H9 (cell line): ENCODE measurements around the gene NRXN3. TPM values are rescaled to one million over a fixed set of nuclear protein-coding genes. Genes with fewer than 3 reads are reported as not detected.

ENCODE experiments used
- DNase-seq: peaks from one replicate; pipeline ENCODE4 v3.0.0-alpha.2; 2017
- H2AFZ ChIP-seq: one replicate; pipeline ENCODE4 v1.6.1; 2013; ENCODE audit warnings: mild to moderate bottlenecking, low read length, control low read depth, moderate library complexity
- H2AK5ac ChIP-seq: 2 replicates; pipeline ENCODE4 v1.6.1; 2013; ENCODE audit warnings: low read length, control low read depth, mixed read lengths; ENCODE audit not compliant: insufficient read length
- H2BK120ac ChIP-seq: one replicate; pipeline ENCODE4 v1.6.1; 2013; ENCODE audit warnings: low read depth, mild to moderate bottlenecking, low read length, control low read depth, inconsistent platforms; ENCODE audit not compliant: poor library complexity, severe bottlenecking
- H2BK12ac ChIP-seq: 2 replicates; pipeline ENCODE4 v1.6.1; 2013; ENCODE audit warnings: low read length, control low read depth, mixed read lengths, low read depth; ENCODE audit not compliant: insufficient read length
- H2BK15ac ChIP-seq: 2 replicates; pipeline ENCODE4 v1.6.1; 2013; ENCODE audit warnings: low read depth, low read length, control low read depth
- H2BK20ac ChIP-seq: one replicate; pipeline ENCODE4 v1.6.1; 2013; ENCODE audit warnings: low read depth, mild to moderate bottlenecking, low read length, control low read depth, inconsistent platforms; ENCODE audit not compliant: poor library complexity, severe bottlenecking
- H2BK5ac ChIP-seq: 2 replicates; pipeline ENCODE4 v1.6.1; 2013; ENCODE audit warnings: low read length, control low read depth, mixed read lengths; ENCODE audit not compliant: insufficient read length
- H3K14ac ChIP-seq: 2 replicates; pipeline ENCODE4 v1.6.1; 2013; ENCODE audit warnings: low read length, control low read depth; ENCODE audit not compliant: insufficient read depth
- H3K18ac ChIP-seq: 2 replicates; pipeline ENCODE4 v1.6.1; 2013; ENCODE audit warnings: low read depth, mild to moderate bottlenecking, mixed read lengths, low read length, control low read depth; ENCODE audit not compliant: insufficient read length
- H3K23ac ChIP-seq: 2 replicates; pipeline ENCODE4 v1.6.1; 2013; ENCODE audit warnings: low read length, control low read depth, mixed read lengths, low read depth; ENCODE audit not compliant: insufficient read length
- H3K23me2 ChIP-seq: 2 replicates; pipeline ENCODE4 v1.6.1; 2013; ENCODE audit warnings: low read depth, mild to moderate bottlenecking, mixed read lengths, low read length, control low read depth; ENCODE audit not compliant: insufficient read length, poor library complexity, severe bottlenecking
- H3K27ac ChIP-seq: 2 replicates; pipeline ENCODE4 v1.5.1; 2013; ENCODE audit warnings: low read length, control low read depth, mixed read lengths, low read depth; ENCODE audit not compliant: insufficient read length
- H3K27me3 ChIP-seq: 2 replicates; pipeline ENCODE4 v1.6.1; 2013; ENCODE audit warnings: low read length, control low read depth, inconsistent platforms; ENCODE audit not compliant: insufficient read depth
- H3K4ac ChIP-seq: 2 replicates; pipeline ENCODE4 v1.6.1; 2013; ENCODE audit warnings: low read depth, mild to moderate bottlenecking, control low read depth, inconsistent platforms, low read length, moderate library complexity
- H3K4me1 ChIP-seq: 2 replicates; pipeline ENCODE4 v1.6.1; 2013; ENCODE audit warnings: low read length, control low read depth, inconsistent platforms; ENCODE audit not compliant: insufficient read depth
- H3K4me2 ChIP-seq: 2 replicates; pipeline ENCODE4 v1.6.1; 2013; ENCODE audit warnings: low read length, control low read depth, mixed read lengths; ENCODE audit not compliant: insufficient read length, insufficient read depth
- H3K56ac ChIP-seq: 2 replicates; pipeline ENCODE4 v1.6.1; 2013; ENCODE audit warnings: low read depth, mild to moderate bottlenecking, mixed read lengths, low read length, control low read depth; ENCODE audit not compliant: insufficient read length
- H3K79me1 ChIP-seq: 2 replicates; pipeline ENCODE4 v1.6.1; 2013; ENCODE audit warnings: low read depth, mild to moderate bottlenecking, moderate library complexity, low read length, control low read depth, inconsistent platforms; ENCODE audit not compliant: insufficient read depth, poor library complexity, severe bottlenecking
- H3K79me2 ChIP-seq: 2 replicates; pipeline ENCODE4 v1.6.1; 2013; ENCODE audit warnings: low read length, control low read depth, inconsistent platforms; ENCODE audit not compliant: insufficient read depth
- H3K9ac ChIP-seq: 2 replicates; pipeline ENCODE4 v1.6.1; 2013; ENCODE audit warnings: low read length, control low read depth, mixed read lengths; ENCODE audit not compliant: insufficient read length; ENCODE audit errors: extremely low read depth
- H3K9me3 ChIP-seq: one replicate; pipeline ENCODE4 v1.6.1; 2013; ENCODE audit warnings: low read depth, low read length, inconsistent platforms; ENCODE audit not compliant: control insufficient read depth
- H3T11ph ChIP-seq: one replicate; pipeline ENCODE4 v1.6.1; 2013; ENCODE audit warnings: mild to moderate bottlenecking, low read length, control low read depth, inconsistent platforms
- H4K20me1 ChIP-seq: one replicate; pipeline ENCODE4 v1.6.1; 2013; ENCODE audit not compliant: control insufficient read depth, insufficient read length, insufficient read depth
- H4K5ac ChIP-seq: 2 replicates; pipeline ENCODE4 v1.6.1; 2013; ENCODE audit warnings: low read depth, mild to moderate bottlenecking, mixed read lengths, low read length, control low read depth; ENCODE audit not compliant: insufficient read length
- H4K8ac ChIP-seq: replicated peaks from 2 replicates; pipeline ENCODE4 v1.6.1; 2013; ENCODE audit warnings: low read length, control low read depth, mixed read lengths, low read depth; ENCODE audit not compliant: insufficient read length
- H4K91ac ChIP-seq: 2 replicates; pipeline ENCODE4 v1.6.1; 2013; ENCODE audit warnings: low read depth, mild to moderate bottlenecking, moderate library complexity, mixed read lengths, low read length, control low read depth; ENCODE audit not compliant: insufficient read length
- H3K27ac Mint-ChIP-seq, 3 experiments: 2 replicates in 2 of 3; 3 replicates in 1 of 3; pipeline ENCODE4 v1.8.0; 2020 to 2021; ENCODE audit warnings: mixed read lengths in 3 of 3, mild to moderate bottlenecking in 1 of 3, moderate library complexity in 1 of 3
- H3K27me3 Mint-ChIP-seq: 2 replicates; pipeline ENCODE4 v1.8.0; 2021; ENCODE audit warnings: low read depth, mild to moderate bottlenecking, moderate library complexity, mixed read lengths
- H3K36me3 Mint-ChIP-seq, 3 experiments: 2 replicates in 2 of 3; 3 replicates in 1 of 3; pipeline ENCODE4 v1.8.0; 2020 to 2021; ENCODE audit warnings: low read depth in 3 of 3, mixed read lengths in 3 of 3; ENCODE audit not compliant: insufficient read depth in 1 of 3
- H3K4me1 Mint-ChIP-seq, 2 experiments: 2 replicates each; pipeline ENCODE4 v1.8.0; 2020; ENCODE audit warnings: mixed read lengths in 2 of 2
- H3K4me3 Mint-ChIP-seq, 2 experiments: 2 replicates in 1 of 2; 3 replicates in 1 of 2; pipeline ENCODE4 v1.8.0; 2020 to 2021; ENCODE audit warnings: mild to moderate bottlenecking in 2 of 2, mixed read lengths in 2 of 2, moderate library complexity in 1 of 2
- H3K9me3 Mint-ChIP-seq, 2 experiments: 2 replicates in 1 of 2; 3 replicates in 1 of 2; pipeline ENCODE4 v1.8.0; 2020; ENCODE audit warnings: mild to moderate bottlenecking in 2 of 2, mixed read lengths in 2 of 2, moderate library complexity in 1 of 2
- WGBS: extraction: QIAGEN DNeasy Blood & Tissue Kit; methylation state at CpG from one replicate; pipeline ENCODE4 v1.1.7; 2013; ENCODE audit warnings: missing lambda C conversion rate, low lambda C conversion rate, mixed read lengths; ENCODE audit not compliant: insufficient read length; ENCODE audit errors: extremely low coverage; 5-methylcytosine and 5-hydroxymethylcytosine counted together
- total RNA-seq: library from RNA; stranded (reverse); gene quantifications from 2 replicates; pipeline ENCODE4 v1.2.1, GENCODE V29; 2021
- TF ChIP-seq, protein P1 (sequence below): fragments of 200-600 bp; sonication (generic); conservative IDR thresholded peaks from 3 replicates; pipeline ENCODE4 v1.8.0; 2021; ENCODE audit warnings: antibody characterized with exemption, mild to moderate bottlenecking

NRXN3 gene
- total RNA-seq, 1 experiment from 2014 or later: 1.8 TPM

DNA sequence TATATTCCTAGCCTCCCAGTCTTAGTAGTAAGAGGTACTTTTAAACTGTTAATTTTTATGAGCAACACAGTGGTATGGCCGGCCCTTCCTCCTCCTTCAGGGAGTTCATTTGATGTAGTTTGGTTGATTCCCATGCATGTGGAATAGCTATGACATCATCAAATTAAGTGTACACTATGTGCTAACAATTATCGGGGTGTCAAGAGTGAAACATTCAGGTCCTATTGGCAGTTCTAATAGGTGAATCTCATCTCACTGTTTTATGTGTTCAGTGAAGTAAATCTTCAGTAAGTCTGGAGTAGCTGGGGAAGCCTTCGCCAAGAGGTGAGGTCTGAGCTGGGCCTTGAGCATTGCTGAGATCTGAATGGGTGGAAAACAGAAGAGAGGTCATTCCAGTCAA is 1384.6 kb downstream of the NRXN3 start:
- H3K56ac ChIP-seq: no peak overlapping the region
- H3K18ac ChIP-seq: no peak overlapping the region
- H3K4me1 ChIP-seq: peaks cover 15% of the 10 kb centered on the region; the same call in 1 of the 2 replicates
- H3K79me2 ChIP-seq: no peaks in the 10 kb centered on the region
- H3K27me3 ChIP-seq: no peaks in the 10 kb centered on the region
- H2BK5ac ChIP-seq: no peak overlapping the region
- H4K8ac ChIP-seq: no peak overlapping the region
- no peak overlapping the region for H3T11ph ChIP-seq
- H2BK12ac ChIP-seq: no peak overlapping the region
- Mint-ChIP-seq H3K36me3 (no peaks in the 10 kb centered on the region), H3K27ac (no peak overlapping the region), H3K9me3 (no peaks in the 10 kb centered on the region), H3K27me3 (no peaks in the 10 kb centered on the region), H3K4me3 (no peak overlapping the region), H3K4me1 (peaks cover 24 to 25% of the 10 kb centered on the region in 2 experiments)
- H4K5ac ChIP-seq: no peak overlapping the region
- H4K91ac ChIP-seq: no peak overlapping the region
- no peaks in the 10 kb centered on the region for H3K79me1 ChIP-seq
- H2BK15ac ChIP-seq: no peak overlapping the region
- no peak overlapping the region for H3K27ac ChIP-seq
- no peaks in the 10 kb centered on the region for H3K23me2 ChIP-seq
- no peaks in the 10 kb centered on the region for H3K9me3 ChIP-seq
- H2AK5ac ChIP-seq: no peak overlapping the region
- H2BK20ac ChIP-seq: no peak overlapping the region
- no peak overlapping the region for H3K23ac ChIP-seq
- TF ChIP-seq, protein P1, sequence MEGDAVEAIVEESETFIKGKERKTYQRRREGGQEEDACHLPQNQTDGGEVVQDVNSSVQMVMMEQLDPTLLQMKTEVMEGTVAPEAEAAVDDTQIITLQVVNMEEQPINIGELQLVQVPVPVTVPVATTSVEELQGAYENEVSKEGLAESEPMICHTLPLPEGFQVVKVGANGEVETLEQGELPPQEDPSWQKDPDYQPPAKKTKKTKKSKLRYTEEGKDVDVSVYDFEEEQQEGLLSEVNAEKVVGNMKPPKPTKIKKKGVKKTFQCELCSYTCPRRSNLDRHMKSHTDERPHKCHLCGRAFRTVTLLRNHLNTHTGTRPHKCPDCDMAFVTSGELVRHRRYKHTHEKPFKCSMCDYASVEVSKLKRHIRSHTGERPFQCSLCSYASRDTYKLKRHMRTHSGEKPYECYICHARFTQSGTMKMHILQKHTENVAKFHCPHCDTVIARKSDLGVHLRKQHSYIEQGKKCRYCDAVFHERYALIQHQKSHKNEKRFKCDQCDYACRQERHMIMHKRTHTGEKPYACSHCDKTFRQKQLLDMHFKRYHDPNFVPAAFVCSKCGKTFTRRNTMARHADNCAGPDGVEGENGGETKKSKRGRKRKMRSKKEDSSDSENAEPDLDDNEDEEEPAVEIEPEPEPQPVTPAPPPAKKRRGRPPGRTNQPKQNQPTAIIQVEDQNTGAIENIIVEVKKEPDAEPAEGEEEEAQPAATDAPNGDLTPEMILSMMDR: no peak
- no peak overlapping the region for H3K14ac ChIP-seq
- no peak overlapping the region for H3K9ac ChIP-seq
- H3K4ac ChIP-seq: no peak overlapping the region
- no peaks in the 10 kb centered on the region for H4K20me1 ChIP-seq
- no peak overlapping the region for H2AFZ ChIP-seq
- no CpG with 5 or more reads among the region's 3 CpGs for WGBS
- no peak overlapping the region for H2BK120ac ChIP-seq
- DNase-seq: no peak
- no peak overlapping the region for H3K4me2 ChIP-seq
